ENCODE results near the gene PRDM16. TPM values are rescaled to one million over a fixed set of nuclear protein-coding genes. Genes with fewer than 3 reads are reported as not detected.
A peak's percentile ranks its signal among the peaks of the same experiment; 100 is the strongest.

Gene PRDM16
- 6.5 and 8.3 TPM in 2 replicates for total RNA-seq

DNA sequence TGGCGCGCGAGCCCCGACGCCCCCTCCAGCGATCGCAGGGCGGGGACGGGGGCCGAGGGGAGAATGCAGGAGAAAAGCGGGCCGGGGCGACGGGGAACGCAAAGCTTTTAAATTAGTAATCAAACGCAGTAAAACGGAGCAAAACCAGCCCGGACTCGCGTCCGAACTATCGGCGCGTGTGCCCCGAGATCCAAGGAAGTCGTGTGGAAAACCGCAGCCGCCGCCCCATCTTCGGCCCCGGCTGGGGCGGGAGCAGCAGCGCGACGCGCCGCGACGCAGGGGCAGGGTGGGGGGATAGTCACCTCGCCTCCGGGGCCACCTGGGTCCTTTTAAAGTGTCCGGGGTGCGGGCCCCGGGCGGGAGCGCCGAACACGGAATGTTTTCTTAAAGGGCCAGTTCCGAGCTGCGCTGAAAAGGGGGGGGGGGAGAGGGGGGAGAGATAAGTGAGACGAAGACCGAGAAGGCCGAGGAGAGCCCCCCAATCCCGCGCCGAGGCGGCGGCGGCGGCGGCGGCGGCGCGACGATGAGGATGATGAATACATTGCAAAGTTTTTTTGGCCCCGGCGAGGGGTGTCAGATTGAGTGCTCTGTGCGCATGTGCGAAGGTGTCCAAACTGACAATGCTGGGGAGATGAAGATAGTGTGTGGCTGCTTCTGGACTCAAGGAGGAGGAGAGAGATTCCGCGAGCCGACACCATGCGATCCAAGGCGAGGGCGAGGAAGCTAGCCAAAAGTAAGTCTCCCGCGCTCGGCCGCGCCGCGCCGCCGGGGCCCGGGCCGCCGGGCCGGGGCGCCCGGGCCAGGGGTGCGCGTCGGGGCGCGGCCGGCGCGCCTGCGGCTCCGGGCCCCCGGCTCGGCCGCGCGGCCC lies at the start of gene PRDM16:
Gene PRDM16 (plus strand): TSS at position 640 of the 868 bp plus-strand sequence. CDS start 57 bp downstream, at position 697.
- Histone ChIP-seq H3K27ac (ENCODE audit: low read depth, low read length) (no peak within 1 kb of the TSS), H3K4me3 (ENCODE audit: insufficient read depth, low read length) (peak within 1 kb of the TSS; percentile 80), H3K36me3 (ENCODE audit: insufficient read depth, low read length) (no peaks in the 10 kb centered on the region), H4K20me1 (ENCODE audit: insufficient read depth, low read length) (peaks cover 11% of the 10 kb centered on the region), H3K4me2 (ENCODE audit: insufficient read depth, low read length) (peak within 1 kb of the TSS; percentile 82), H2AFZ (ENCODE audit: low read length) (peak within 1 kb of the TSS; percentile 65), H3K4me1 (ENCODE audit: insufficient read depth, low read length) (no peaks in the 10 kb centered on the region), H3K27me3 (ENCODE audit: insufficient read depth, low read length) (peaks cover 5% of the 10 kb centered on the region), H3K79me2 (ENCODE audit: insufficient read depth, low read length) (peaks cover 7% of the 10 kb centered on the region), H3K9me3 (ENCODE audit: low read depth, low read length) (no peaks in the 10 kb centered on the region)
- no peak for TF ChIP-seq CTCF (IDR thresholded peaks at IDR 0.05; ENCODE audit: extremely low read depth, low read depth, low read length)
- peak; percentile 99 for DNase-seq (ENCODE audit: insufficient read length, low spot score, missing footprints)

GRCh38 chr1:3019516-3020051 lies 49.4 kb upstream of the PRDM16 start:
- Histone ChIP-seq H3K36me3 (ENCODE audit: insufficient read depth, low read length) (no peaks in the 10 kb centered on the region), H3K27ac (ENCODE audit: low read depth, low read length) (no peak overlapping the region), H3K79me2 (ENCODE audit: insufficient read depth, low read length) (no peaks in the 10 kb centered on the region), H3K27me3 (ENCODE audit: insufficient read depth, low read length) (no peaks in the 10 kb centered on the region), H3K9me3 (ENCODE audit: low read depth, low read length) (no peaks in the 10 kb centered on the region), H4K20me1 (ENCODE audit: insufficient read depth, low read length) (no peaks in the 10 kb centered on the region), H3K4me1 (ENCODE audit: insufficient read depth, low read length) (no peaks in the 10 kb centered on the region), H3K4me2 (ENCODE audit: insufficient read depth, low read length) (no peak overlapping the region), H2AFZ (ENCODE audit: low read length) (no peak overlapping the region), H3K4me3 (ENCODE audit: insufficient read depth, low read length) (no peak overlapping the region)
- DNase-seq (ENCODE audit: insufficient read length, low spot score, missing footprints), result peak; percentile 85
- no peak for TF ChIP-seq CTCF (IDR thresholded peaks at IDR 0.05; ENCODE audit: extremely low read depth, low read depth, low read length)

DNA sequence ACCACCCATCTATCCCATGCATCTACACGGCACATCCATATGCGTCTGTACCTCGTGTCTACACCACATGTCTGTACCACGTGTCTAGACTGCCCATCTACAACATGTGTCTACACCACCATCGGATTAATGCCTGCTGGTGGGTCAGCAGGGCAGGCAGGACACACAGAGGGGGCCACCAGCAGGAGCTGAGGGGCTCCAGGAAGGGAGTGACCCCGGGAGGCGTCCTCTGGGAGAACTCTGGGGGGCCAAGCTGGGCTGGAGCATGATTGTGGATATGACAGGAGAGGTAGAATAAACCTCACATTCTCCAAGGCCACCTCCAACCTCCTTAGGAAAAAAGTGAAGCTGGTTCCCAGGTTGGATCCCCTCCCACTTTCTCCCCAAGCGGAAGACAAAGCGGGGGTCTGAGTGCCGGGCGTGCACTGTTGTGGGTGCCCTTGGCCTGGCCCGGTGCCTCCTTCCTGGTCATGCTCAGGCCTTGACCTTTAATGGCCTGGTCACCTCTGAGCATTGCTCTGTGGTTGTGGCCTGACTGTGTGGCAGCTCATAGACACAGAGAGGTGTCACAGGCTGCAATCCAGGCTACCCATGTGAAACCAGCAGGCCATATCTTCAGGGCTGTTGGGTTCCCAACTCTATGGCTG lies 48.6 kb upstream of the PRDM16 start:
- DNase-seq (ENCODE audit: insufficient read length, low spot score, missing footprints), result peak; percentile 77
- H2AFZ ChIP-seq (ENCODE audit: low read length), result no peak overlapping the region
- no peaks in the 10 kb centered on the region for H3K27me3 ChIP-seq (ENCODE audit: insufficient read depth, low read length)
- H3K9me3 ChIP-seq (ENCODE audit: low read depth, low read length), result no peaks in the 10 kb centered on the region
- no peaks in the 10 kb centered on the region for H3K4me1 ChIP-seq (ENCODE audit: insufficient read depth, low read length)
- H3K36me3 ChIP-seq (ENCODE audit: insufficient read depth, low read length), result no peaks in the 10 kb centered on the region
- TF ChIP-seq CTCF (IDR thresholded peaks at IDR 0.05; ENCODE audit: extremely low read depth, low read depth, low read length), result no peak
- no peak overlapping the region for H3K4me3 ChIP-seq (ENCODE audit: insufficient read depth, low read length)
- no peak overlapping the region for H3K27ac ChIP-seq (ENCODE audit: low read depth, low read length)
- no peaks in the 10 kb centered on the region for H4K20me1 ChIP-seq (ENCODE audit: insufficient read depth, low read length)
- no peak overlapping the region for H3K4me2 ChIP-seq (ENCODE audit: insufficient read depth, low read length)
- H3K79me2 ChIP-seq (ENCODE audit: insufficient read depth, low read length), result no peaks in the 10 kb centered on the region

- peak; percentile 69 for DNase-seq (ENCODE audit: insufficient read length, low spot score, missing footprints)
- Histone ChIP-seq H3K27ac (ENCODE audit: low read depth, low read length) (no peak within 1 kb of the TSS), H4K20me1 (ENCODE audit: insufficient read depth, low read length) (no peaks in the 10 kb centered on the region), H3K4me2 (ENCODE audit: insufficient read depth, low read length) (no peak within 1 kb of the TSS), H3K27me3 (ENCODE audit: insufficient read depth, low read length) (no peaks in the 10 kb centered on the region), H3K9me3 (ENCODE audit: low read depth, low read length) (no peaks in the 10 kb centered on the region), H3K79me2 (ENCODE audit: insufficient read depth, low read length) (no peaks in the 10 kb centered on the region), H3K4me1 (ENCODE audit: insufficient read depth, low read length) (no peaks in the 10 kb centered on the region), H3K36me3 (ENCODE audit: insufficient read depth, low read length) (no peaks in the 10 kb centered on the region), H3K4me3 (ENCODE audit: insufficient read depth, low read length) (no peak within 1 kb of the TSS), H2AFZ (ENCODE audit: low read length) (no peak within 1 kb of the TSS)
- no peak for TF ChIP-seq CTCF (IDR thresholded peaks at IDR 0.05; ENCODE audit: extremely low read depth, low read depth, low read length)
Measured at GRCh38 chr1:3021233-3021671, 47.8 kb upstream of the PRDM16 start, which contains the start of gene ACTRT2. Gene ACTRT2, plus strand, starts transcription at chr1:3021467. Its CDS starts 220 bp downstream, at chr1:3021687.

All from osteoblast (primary cell).